ENCODE data around the gene HIRA.

The HIRA gene

DNA sequence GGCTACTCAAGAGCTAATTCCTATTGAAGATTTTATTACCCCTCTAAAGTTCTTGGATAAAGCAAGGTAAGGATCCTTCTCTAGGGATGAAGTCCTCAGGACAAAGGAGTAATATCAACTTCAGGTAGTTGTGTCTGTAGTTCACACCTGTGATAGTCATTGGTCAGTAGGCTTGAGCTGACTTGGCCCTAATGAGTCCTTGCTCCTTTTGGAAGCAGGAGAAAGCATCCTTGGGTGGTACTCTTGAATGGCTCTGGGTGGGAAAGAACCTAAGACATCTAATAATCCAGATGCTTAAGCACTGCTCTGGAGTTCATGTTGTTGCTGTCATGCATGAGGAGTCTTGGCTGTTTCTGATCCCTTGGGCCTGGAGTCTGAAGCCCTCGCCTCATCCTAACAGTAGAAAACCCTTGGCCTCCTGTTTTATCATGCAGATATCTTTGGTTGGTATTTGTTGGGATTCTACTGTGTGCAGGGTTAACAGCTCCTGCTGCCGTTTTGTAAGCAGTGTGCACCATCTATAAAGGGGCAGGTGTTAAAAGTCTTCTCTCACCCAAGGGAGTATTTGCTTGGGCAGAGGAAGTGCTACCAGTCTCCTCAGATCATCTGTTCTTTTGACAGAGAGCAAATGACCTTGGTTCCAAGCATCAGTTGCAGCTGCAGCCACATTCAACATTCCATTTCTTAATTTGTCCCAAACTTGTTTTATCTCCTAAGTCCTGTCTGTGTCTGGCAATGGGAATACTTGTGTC, 3.5 kb upstream of the HIRA start:
- peaks cover 14% of the 10 kb centered on the region for H3K36me3 ChIP-seq (ENCODE audit: insufficient read depth, low read length)

DNA sequence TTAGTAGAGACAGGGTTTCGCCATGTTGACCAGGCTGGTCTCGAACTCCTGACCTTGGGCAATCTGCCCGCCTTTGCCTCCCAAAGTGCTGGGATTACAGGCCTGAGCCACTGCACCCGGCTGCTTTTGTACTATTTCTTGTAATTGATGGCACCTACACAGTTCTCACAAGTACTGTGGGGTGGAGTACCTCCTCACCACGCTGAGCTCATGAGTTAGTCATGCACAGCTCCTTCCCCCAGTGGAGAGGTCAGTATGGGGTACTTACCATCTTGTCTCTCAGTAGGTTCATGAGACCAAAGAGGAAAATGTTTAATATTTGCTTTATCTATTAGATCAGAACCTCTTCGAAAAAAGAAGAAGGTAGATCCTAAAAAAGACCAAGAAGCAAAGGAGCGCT, 2.9 kb upstream of the HIRA start:
- H3K27me3 ChIP-seq (ENCODE audit: control insufficient read depth, insufficient read depth, low read length) = no peaks in the 10 kb centered on the region
- H3K36me3 ChIP-seq (ENCODE audit: insufficient read depth, low read length) = peaks cover 14% of the 10 kb centered on the region
- H3K4me3 ChIP-seq (ENCODE audit: low read length) = no peak overlapping the region
- H3K4me2 ChIP-seq (ENCODE audit: low read length) = no peak overlapping the region
- H3K4me1 ChIP-seq (ENCODE audit: control insufficient read depth, insufficient read depth, low read length) = peaks cover 18% of the 10 kb centered on the region
- H3K9ac ChIP-seq (ENCODE audit: low read depth, low read length) = no peak overlapping the region
- H3K9me3 ChIP-seq (replicated peaks; ENCODE audit: low read length) = no peaks in the 10 kb centered on the region

More for the DNA sequence above, 3.5 kb upstream of the HIRA start:
- H3K27me3 ChIP-seq (ENCODE audit: control insufficient read depth, insufficient read depth, low read length) = no peaks in the 10 kb centered on the region
- H3K4me1 ChIP-seq (ENCODE audit: control insufficient read depth, insufficient read depth, low read length) = peaks cover 11% of the 10 kb centered on the region
- H3K4me3 ChIP-seq (ENCODE audit: low read length) = no peak overlapping the region
- H3K4me2 ChIP-seq (ENCODE audit: low read length) = no peak overlapping the region
- H3K9me3 ChIP-seq (replicated peaks; ENCODE audit: low read length) = no peaks in the 10 kb centered on the region
- no peak overlapping the region for H3K9ac ChIP-seq (ENCODE audit: low read depth, low read length)

DNA sequence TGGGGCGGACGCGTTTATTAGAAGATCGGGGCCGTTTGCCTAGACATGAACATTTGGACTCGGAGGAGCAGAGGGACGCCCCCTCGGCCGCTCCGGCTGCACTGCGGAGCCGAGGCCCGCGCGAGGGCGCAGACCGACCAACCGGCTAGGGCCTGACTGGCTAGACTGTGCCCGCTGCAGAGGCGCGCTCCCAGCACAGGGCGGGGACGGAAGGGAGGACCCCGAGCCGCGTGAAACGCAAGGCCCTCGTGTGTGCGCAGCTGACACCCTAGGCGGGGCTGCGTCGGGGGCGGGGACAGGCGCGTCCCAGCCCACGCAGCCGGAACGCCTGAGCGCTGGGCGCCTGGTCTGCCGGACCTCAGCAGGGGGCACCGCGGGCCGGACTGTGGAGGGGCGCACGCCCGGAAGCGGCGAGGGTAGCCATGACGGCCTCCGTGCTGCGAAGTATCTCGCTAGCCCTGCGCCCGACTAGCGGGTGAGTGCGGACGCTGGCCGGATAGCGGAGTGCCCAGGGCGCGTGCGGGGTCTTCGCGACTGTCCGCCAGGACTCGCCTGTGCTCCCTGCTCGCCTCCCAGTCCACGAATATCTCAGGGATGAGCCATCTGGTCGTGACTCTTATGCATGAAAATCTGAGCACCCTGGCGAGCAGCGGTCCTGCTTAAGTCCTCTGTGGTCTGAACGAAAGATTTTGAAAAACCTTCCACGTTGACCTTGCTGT, 759 bp upstream of the HIRA start, which contains the start of gene MRPL40:
Gene MRPL40, plus strand, starts transcription at position 413 of the 719 bp plus-strand sequence. Its CDS starts 10 bp downstream, at position 423.
- H3K9ac ChIP-seq (ENCODE audit: low read depth, low read length) = peak within 1 kb of the TSS; percentile 95
- peak within 1 kb of the TSS; percentile 98 for H3K4me2 ChIP-seq (ENCODE audit: low read length)
- H3K4me1 ChIP-seq (ENCODE audit: control insufficient read depth, insufficient read depth, low read length) = peaks cover 23% of the 10 kb centered on the region

DNA sequence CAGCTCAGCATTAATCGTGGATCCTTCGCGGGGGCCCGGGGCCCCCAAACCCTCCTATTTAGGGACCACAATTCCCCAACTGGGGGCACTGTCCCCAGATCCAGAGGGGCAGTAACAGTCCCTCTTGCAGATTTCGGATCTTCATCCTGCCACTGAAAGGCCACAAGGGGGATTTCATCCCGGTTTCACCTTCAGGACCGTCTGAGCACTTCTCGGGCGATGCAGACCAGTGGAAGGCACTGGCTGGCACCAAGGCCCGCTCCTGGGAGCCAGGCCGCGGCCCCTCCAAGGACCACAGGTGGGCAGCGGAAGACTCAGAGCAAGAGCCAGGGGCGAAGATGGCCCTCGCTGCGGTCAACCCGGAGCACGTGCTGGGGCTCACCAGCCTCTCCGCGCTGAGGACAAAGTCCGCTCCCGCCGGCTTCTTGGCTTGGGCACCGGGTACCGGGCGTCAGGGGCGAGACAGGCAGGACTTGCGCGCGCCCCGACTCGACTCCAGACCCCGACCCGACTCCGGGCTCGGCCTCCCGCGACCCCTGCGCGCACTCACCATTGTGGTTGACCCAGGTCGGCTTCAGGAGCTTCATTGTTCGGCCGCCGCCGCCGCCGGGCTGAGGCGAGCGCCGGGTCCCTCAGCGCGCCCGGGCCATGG, 517 bp downstream of the HIRA start:
- Histone ChIP-seq H3K4me2 (ENCODE audit: low read length) (peak overlapping the region; percentile 89), H3K4me3 (ENCODE audit: low read length) (peak overlapping the region; percentile 81), H3K27me3 (ENCODE audit: control insufficient read depth, insufficient read depth, low read length) (no peaks in the 10 kb centered on the region), H3K4me1 (ENCODE audit: control insufficient read depth, insufficient read depth, low read length) (peaks cover 23% of the 10 kb centered on the region), H3K9me3 (replicated peaks; ENCODE audit: low read length) (no peaks in the 10 kb centered on the region), H3K36me3 (ENCODE audit: insufficient read depth, low read length) (peaks cover 14% of the 10 kb centered on the region), H3K9ac (ENCODE audit: low read depth, low read length) (peak overlapping the region; percentile 95)

More for the DNA sequence above, 759 bp upstream of the HIRA start, which contains the start of gene MRPL40:
- H3K27me3 ChIP-seq (ENCODE audit: control insufficient read depth, insufficient read depth, low read length) = no peaks in the 10 kb centered on the region
- peak within 1 kb of the TSS; percentile 81 for H3K4me3 ChIP-seq (ENCODE audit: low read length)
- H3K36me3 ChIP-seq (ENCODE audit: insufficient read depth, low read length) = peaks cover 14% of the 10 kb centered on the region
- H3K9me3 ChIP-seq (replicated peaks; ENCODE audit: low read length) = no peaks in the 10 kb centered on the region

DNA sequence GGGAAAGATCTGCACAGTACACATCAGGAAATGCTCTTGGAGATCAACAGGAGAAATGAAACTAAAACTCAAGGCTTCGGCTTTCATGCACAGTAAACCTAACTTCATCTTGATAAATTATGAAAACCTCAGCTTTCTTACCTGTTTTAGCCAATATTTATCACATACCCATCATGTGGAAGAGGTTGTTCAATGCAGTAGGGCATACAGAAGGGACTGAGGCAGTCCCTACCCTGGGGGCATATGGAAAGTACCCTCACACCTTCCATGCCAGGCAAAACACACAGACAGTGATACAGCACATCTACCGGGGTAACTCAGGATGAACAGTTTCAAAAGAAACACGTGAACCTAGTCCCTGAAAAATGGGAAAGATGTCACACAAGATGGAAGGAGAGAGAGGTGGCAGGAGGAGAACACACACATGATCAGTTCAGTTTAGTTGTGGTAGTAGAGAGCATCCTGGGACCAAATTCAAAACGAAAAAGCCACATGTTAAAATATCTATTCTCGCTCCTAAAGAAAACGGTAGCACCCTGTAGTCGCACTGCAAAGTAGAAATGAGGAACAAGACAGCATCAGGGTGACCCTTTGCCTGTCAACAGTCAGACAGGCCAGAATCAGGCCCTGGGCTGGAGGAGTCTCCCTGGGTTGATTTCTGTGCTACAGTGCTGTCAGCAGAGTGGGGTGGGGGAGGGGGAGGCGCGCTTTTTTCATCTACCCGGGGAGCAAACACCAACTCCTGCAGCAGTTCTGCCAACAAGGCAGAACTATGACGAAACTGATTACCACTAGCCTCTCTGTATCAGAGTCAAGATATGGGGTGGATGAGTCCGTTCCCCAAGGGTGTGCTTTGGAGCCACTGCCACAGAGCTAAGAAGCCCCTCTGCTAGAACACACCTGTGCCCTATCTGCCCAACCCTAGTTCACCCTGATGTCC, 1.3 kb downstream of the HIRA start:
- H3K4me1 ChIP-seq (ENCODE audit: control insufficient read depth, insufficient read depth, low read length) = peaks cover 23% of the 10 kb centered on the region
- H3K9me3 ChIP-seq (replicated peaks; ENCODE audit: low read length) = no peaks in the 10 kb centered on the region
- H3K27me3 ChIP-seq (ENCODE audit: control insufficient read depth, insufficient read depth, low read length) = no peaks in the 10 kb centered on the region
- peak overlapping the region; percentile 89 for H3K4me2 ChIP-seq (ENCODE audit: low read length)
- peak overlapping the region; percentile 95 for H3K9ac ChIP-seq (ENCODE audit: low read depth, low read length)
- H3K36me3 ChIP-seq (ENCODE audit: insufficient read depth, low read length) = peaks cover 6% of the 10 kb centered on the region
- H3K4me3 ChIP-seq (ENCODE audit: low read length) = peak overlapping the region; percentile 81

DNA sequence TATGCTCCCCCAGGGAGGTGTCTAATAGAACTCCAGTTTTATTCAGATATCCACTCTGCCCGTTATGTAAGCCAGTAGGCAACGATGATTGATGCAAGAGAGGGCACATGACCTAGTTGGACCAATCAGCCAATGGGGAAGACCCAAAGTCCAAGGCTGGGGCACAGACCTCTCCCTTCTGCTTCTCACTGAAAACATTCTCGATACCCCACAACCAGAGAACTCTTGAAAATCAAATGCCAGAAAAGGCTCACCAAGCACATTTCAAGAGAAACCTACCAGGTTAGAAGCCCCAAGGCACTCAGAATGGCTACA, 7.4 kb downstream of the HIRA start:
- no peaks in the 10 kb centered on the region for H3K9me3 ChIP-seq (replicated peaks; ENCODE audit: low read length)
- no peak overlapping the region for H3K4me2 ChIP-seq (ENCODE audit: low read length)
- H3K4me3 ChIP-seq (ENCODE audit: low read length) = no peak overlapping the region
- no peak overlapping the region for H3K9ac ChIP-seq (ENCODE audit: low read depth, low read length)
- peaks cover 5% of the 10 kb centered on the region for H3K36me3 ChIP-seq (ENCODE audit: insufficient read depth, low read length)
- H3K27me3 ChIP-seq (ENCODE audit: control insufficient read depth, insufficient read depth, low read length) = no peaks in the 10 kb centered on the region
- peaks cover 4% of the 10 kb centered on the region for H3K4me1 ChIP-seq (ENCODE audit: control insufficient read depth, insufficient read depth, low read length)

DNA sequence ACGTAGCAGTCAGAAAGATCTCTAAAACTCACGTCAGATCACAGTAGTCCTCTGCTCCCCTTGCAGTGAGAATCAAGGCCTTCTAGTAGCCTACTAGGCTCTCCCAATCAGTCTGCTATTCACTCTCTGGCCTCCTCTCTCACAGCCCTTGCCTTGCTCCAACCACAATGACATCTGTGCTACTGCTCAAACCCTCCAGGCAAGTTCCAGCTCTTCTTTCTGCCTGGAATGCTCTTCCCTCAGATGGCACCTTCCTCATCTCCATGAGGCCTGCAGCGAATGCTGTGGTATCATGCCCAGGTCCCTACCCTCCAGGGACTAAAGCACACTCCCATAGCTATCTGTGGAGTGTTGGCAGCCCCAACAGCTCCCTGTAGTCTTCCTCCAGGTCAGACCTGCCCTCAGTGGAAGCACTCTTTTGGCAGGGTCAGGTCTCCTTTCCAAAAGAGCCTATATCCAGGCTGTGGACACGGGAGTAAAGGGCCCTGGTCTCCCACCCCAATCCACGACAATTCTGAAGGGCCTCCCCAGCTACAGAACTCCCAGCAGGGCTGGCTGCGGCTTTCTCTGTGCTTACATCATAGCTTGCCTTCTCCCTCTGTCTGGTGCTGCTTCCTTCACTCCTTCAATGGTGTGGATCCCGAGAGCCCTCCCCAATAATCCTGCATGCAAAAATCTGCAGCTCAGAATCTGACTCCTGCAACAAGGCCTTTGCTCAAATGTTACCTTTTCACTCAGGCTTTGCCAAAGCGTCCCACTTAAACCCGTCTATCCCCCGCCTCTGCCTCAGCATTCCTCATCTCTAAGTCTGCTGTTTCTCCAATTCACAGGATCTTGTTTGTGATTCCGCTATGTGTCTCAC, 8.9 kb downstream of the HIRA start:
- Histone ChIP-seq H3K9ac (ENCODE audit: low read depth, low read length) (no peak overlapping the region), H3K9me3 (replicated peaks; ENCODE audit: low read length) (no peaks in the 10 kb centered on the region), H3K4me2 (ENCODE audit: low read length) (no peak overlapping the region), H3K36me3 (ENCODE audit: insufficient read depth, low read length) (peaks cover 5% of the 10 kb centered on the region), H3K4me1 (ENCODE audit: control insufficient read depth, insufficient read depth, low read length) (no peaks in the 10 kb centered on the region), H3K4me3 (ENCODE audit: low read length) (no peak overlapping the region), H3K27me3 (ENCODE audit: control insufficient read depth, insufficient read depth, low read length) (no peaks in the 10 kb centered on the region)

DNA sequence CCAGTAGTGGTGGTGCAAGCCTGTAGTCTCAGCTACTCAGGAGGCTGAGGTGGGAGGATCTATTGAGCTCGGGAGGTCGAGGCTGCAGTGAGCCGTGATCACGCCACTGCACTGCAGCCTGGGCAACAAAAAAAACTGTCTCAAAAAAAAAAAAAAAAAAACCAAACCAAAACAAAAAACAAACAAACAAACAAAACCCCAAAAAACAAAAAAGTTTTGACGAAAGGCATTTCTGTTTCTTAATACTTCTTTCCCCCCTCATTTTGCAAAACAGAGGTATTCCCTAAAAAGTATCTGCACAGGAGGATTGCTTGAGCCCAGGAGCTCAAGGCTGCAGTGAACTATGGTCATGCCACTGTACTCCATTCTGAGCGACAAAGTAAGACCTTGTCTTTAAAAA, 11.2 kb downstream of the HIRA start:
- Histone ChIP-seq H3K27me3 (ENCODE audit: control insufficient read depth, insufficient read depth, low read length) (no peaks in the 10 kb centered on the region), H3K4me3 (ENCODE audit: low read length) (no peak overlapping the region), H3K9me3 (replicated peaks; ENCODE audit: low read length) (no peaks in the 10 kb centered on the region), H3K36me3 (ENCODE audit: insufficient read depth, low read length) (peaks cover 5% of the 10 kb centered on the region), H3K9ac (ENCODE audit: low read depth, low read length) (no peak overlapping the region), H3K4me1 (ENCODE audit: control insufficient read depth, insufficient read depth, low read length) (no peaks in the 10 kb centered on the region), H3K4me2 (ENCODE audit: low read length) (no peak overlapping the region)

DNA sequence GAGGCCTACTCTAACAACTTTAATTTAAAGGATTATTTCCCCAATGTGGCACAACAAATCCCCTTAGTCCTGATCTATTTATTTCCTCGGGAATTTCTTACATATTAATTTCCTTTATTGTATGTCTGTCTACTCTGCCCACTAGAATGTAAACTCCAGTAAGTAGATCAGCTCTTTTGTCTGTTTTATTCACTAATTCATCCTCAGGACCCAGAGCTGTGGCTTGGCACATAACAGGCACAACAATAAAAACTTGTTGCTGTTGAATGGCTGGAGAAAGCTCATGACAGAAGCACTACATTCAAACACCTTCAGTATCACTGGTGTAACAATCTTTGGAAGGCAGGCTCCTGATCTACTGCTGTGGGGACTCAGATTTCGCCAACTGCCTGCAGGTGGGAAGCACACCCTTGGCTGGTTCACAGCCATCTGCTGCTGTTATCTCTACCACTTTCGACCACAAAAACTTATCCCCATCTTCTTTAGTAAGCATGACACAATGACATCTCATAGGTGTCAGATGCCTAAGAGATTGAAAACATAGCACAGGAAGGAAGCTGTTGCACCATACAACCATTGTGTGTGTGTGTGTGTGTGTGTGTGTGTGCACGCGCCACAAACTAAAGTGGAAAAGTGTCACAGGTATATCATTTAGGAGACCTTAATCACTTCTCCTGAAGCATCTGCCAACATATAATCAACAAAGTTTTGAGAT, 11.9 kb downstream of the HIRA start:
- Histone ChIP-seq H3K4me2 (ENCODE audit: low read length) (no peak overlapping the region), H3K9me3 (replicated peaks; ENCODE audit: low read length) (no peaks in the 10 kb centered on the region), H3K4me1 (ENCODE audit: control insufficient read depth, insufficient read depth, low read length) (no peaks in the 10 kb centered on the region), H3K36me3 (ENCODE audit: insufficient read depth, low read length) (peaks cover 4% of the 10 kb centered on the region), H3K27me3 (ENCODE audit: control insufficient read depth, insufficient read depth, low read length) (no peaks in the 10 kb centered on the region), H3K9ac (ENCODE audit: low read depth, low read length) (no peak overlapping the region), H3K4me3 (ENCODE audit: low read length) (no peak overlapping the region)

DNA sequence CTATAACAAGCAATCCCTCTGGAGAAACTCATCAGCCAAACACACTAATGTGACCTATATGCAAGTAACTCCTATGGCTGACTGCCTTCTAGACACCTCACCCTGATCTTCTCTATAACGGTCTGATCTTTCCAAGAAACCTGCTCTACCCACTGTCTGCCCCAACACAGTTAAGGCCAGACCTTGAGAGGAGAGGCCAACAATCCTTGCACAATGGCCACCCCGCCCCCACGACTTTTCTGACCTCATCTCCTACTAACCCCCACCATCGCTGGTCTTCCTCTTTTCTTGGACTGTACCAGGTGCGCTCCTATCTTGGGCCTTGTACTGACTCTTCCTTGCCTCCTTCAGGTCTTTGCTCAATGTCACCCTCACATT, 12.5 kb downstream of the HIRA start:
- peaks cover 2% of the 10 kb centered on the region for H3K36me3 ChIP-seq (ENCODE audit: insufficient read depth, low read length)
- no peak overlapping the region for H3K4me3 ChIP-seq (ENCODE audit: low read length)
- no peaks in the 10 kb centered on the region for H3K4me1 ChIP-seq (ENCODE audit: control insufficient read depth, insufficient read depth, low read length)
- H3K9ac ChIP-seq (ENCODE audit: low read depth, low read length) = no peak overlapping the region
- no peak overlapping the region for H3K4me2 ChIP-seq (ENCODE audit: low read length)
- H3K9me3 ChIP-seq (replicated peaks; ENCODE audit: low read length) = no peaks in the 10 kb centered on the region
- H3K27me3 ChIP-seq (ENCODE audit: control insufficient read depth, insufficient read depth, low read length) = no peaks in the 10 kb centered on the region

Data from skeletal muscle satellite cell (primary cell).